Stimulated activated memory B cell treated with anti-CD40 and anti-IgM and Interleukin-4, amounts not matched to agents 10 μg/mL and 1 μg/mL and 100 μg/mL, for 72 hours (primary cell): ENCODE measurements around the gene ZFP62.

ENCODE experiments used
- ATAC-seq: fragments of 150-1000 bp; cut with Tn5 transposase; 2 replicates; pipeline ENCODE4 v1.10.0; 2021
- H3K27ac Mint-ChIP-seq: one replicate; pipeline ENCODE4 v1.8.0; 2022; ENCODE audit warnings: mild to moderate bottlenecking, mixed read lengths
- H3K27me3 Mint-ChIP-seq: one replicate; pipeline ENCODE4 v1.8.0; 2022; ENCODE audit warnings: mixed read lengths
- H3K36me3 Mint-ChIP-seq: one replicate; pipeline ENCODE4 v1.8.0; 2022; ENCODE audit warnings: mixed read lengths
- H3K4me1 Mint-ChIP-seq: one replicate; pipeline ENCODE4 v1.8.0; 2022; ENCODE audit warnings: mixed read lengths
- H3K4me3 Mint-ChIP-seq: one replicate; pipeline ENCODE4 v1.8.0; 2022; ENCODE audit warnings: mild to moderate bottlenecking, moderate library complexity, mixed read lengths
- H3K9me3 Mint-ChIP-seq: one replicate; pipeline ENCODE4 v1.8.0; 2022; ENCODE audit warnings: mixed read lengths

Gene ZFP62

DNA sequence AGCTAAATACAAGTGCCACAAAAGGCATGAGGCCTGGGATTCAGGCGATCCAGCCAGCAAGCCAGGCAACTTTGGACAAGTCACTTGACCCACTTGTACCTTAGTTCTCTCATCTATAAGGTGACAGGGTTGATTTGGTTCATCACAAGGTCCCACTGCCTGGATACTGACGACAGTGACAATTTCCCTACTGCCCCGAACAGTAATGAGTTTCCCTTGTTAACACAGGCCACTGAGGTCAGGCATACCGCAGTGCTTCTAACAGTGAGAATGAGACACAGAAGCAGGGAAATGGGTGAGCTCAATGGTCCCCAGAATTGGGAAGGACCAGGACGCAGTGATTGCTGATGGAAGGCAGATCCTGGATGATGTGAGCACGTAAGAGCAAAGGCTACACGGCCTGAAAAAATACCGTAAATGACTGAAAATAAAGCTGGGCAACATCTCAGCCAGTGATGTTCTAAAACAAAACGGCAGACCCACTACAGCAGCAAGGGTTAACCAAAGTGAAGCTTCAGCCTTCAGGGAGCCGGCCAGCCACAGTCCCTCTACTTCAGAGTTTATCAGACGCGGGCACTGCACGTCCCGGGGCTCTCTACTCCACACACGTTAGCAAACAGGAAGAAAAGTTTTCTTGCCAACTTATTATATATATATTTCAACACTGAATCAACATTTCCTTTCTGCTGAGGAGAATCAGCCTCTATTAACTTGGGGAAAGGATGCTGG, 59.3 kb downstream of the ZFP62 start:
- H3K4me3 Mint-ChIP-seq = peak overlapping the region; percentile 77
- H3K27ac Mint-ChIP-seq = peak overlapping the region; percentile 93
- H3K27me3 Mint-ChIP-seq = no peaks in the 10 kb centered on the region
- no peaks in the 10 kb centered on the region for H3K9me3 Mint-ChIP-seq
- no peak for ATAC-seq
- peaks cover 87% of the 10 kb centered on the region for H3K36me3 Mint-ChIP-seq
- H3K4me1 Mint-ChIP-seq = peaks cover 84% of the 10 kb centered on the region

GRCh38 chr5:180799902-180800801, 60.9 kb downstream of the ZFP62 start:
- H3K27me3 Mint-ChIP-seq = no peaks in the 10 kb centered on the region
- peak overlapping the region; percentile 77 for H3K4me3 Mint-ChIP-seq

DNA sequence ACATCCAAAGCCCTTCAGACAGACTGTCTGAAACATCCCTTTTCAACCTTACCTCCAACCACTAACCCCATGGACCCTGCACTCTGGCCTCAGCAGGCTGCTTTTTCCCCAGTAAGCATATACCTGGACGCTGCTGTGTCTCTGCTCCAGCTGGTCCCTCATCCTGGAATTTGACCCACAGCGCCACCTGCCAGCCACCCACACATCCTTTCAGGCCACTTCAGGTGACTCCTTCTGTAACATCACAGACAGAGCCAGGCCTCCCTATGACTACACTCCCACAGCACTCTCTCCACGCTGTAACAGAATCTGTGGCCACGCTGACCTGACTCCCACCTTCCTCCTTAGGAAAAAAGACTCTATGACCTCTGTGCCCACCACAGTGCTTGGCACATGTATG, 61.9 kb downstream of the ZFP62 start:
- peak overlapping the region; percentile 22 for H3K27ac Mint-ChIP-seq
- peaks cover 84% of the 10 kb centered on the region for H3K4me1 Mint-ChIP-seq
- no peaks in the 10 kb centered on the region for H3K27me3 Mint-ChIP-seq
- ATAC-seq = no peak
- no peaks in the 10 kb centered on the region for H3K9me3 Mint-ChIP-seq
- H3K36me3 Mint-ChIP-seq = peaks cover 86% of the 10 kb centered on the region
- peak overlapping the region; percentile 77 for H3K4me3 Mint-ChIP-seq

More at GRCh38 chr5:180799902-180800801, 60.9 kb downstream of the ZFP62 start:
- Mint-ChIP-seq H3K27ac (peak overlapping the region; percentile 93), H3K36me3 (peaks cover 87% of the 10 kb centered on the region), H3K4me1 (peaks cover 84% of the 10 kb centered on the region), H3K9me3 (no peaks in the 10 kb centered on the region)
- no peak for ATAC-seq

GRCh38 chr5:180798193-180798592, 62.9 kb downstream of the ZFP62 start:
- Mint-ChIP-seq H3K36me3 (peaks cover 83% of the 10 kb centered on the region), H3K4me3 (peak overlapping the region; percentile 77), H3K27ac (peak overlapping the region; percentile 22), H3K9me3 (no peaks in the 10 kb centered on the region), H3K27me3 (no peaks in the 10 kb centered on the region), H3K4me1 (peaks cover 88% of the 10 kb centered on the region)
- ATAC-seq = no peak
